Activated CD4-positive, alpha-beta T cell treated with anti-CD3 and anti-CD28 coated beads, Interleukin-2, amount 50 U/mL, for 4 hours (primary cell): ENCODE data around the gene HMOX2.

Experiments used
- DNase-seq, 2 experiments: peaks; one replicate each; pipeline ENCODE4 v3.0.0-alpha.2; 2020

Gene HMOX2

GRCh38 chr16:4475880-4476788 is at the start of gene HMOX2:
TSS of gene HMOX2 (plus strand) at chr16:4476398. CDS start at chr16:4505525, 29,127 bp downstream.
- DNase-seq, result peak; percentile 89 to 90

GRCh38 chr16:4426722-4427372 is 49.4 kb upstream of the HMOX2 start:
- DNase-seq, result no peak

- no peak for DNase-seq
Observed at GRCh38 chr16:4428500-4428899, 47.7 kb upstream of the HMOX2 start.

GRCh38 chr16:4431023-4431422 is 45.2 kb upstream of the HMOX2 start:
- DNase-seq, result no peak

- no peak for DNase-seq
Observed at GRCh38 chr16:4433228-4433627, 43.0 kb upstream of the HMOX2 start.

- DNase-seq, result no peak
Observed at GRCh38 chr16:4433914-4434787, 42.0 kb upstream of the HMOX2 start.

- no peak for DNase-seq
Observed at GRCh38 chr16:4435337-4436067, 40.7 kb upstream of the HMOX2 start.

GRCh38 chr16:4437366-4437765 is 38.8 kb upstream of the HMOX2 start:
- no peak for DNase-seq

- DNase-seq, result no peak
Observed at GRCh38 chr16:4442371-4442770, 33.8 kb upstream of the HMOX2 start.

- DNase-seq, result no peak
Observed at GRCh38 chr16:4443271-4443670, 32.9 kb upstream of the HMOX2 start.

- DNase-seq, result no peak
Observed at GRCh38 chr16:4443986-4444385, 32.2 kb upstream of the HMOX2 start.

- no peak for DNase-seq
Observed at GRCh38 chr16:4450430-4450829, 25.8 kb upstream of the HMOX2 start.

GRCh38 chr16:4450931-4451519 is 25.2 kb upstream of the HMOX2 start:
- DNase-seq, result no peak

- DNase-seq, result no peak
Observed at GRCh38 chr16:4452674-4453073, 23.5 kb upstream of the HMOX2 start.

- DNase-seq, result no peak
Observed at GRCh38 chr16:4454623-4455022, 21.6 kb upstream of the HMOX2 start.

GRCh38 chr16:4455081-4455480 is 21.1 kb upstream of the HMOX2 start:
- no peak for DNase-seq

- DNase-seq, result no peak
Observed at GRCh38 chr16:4455951-4456350, 20.2 kb upstream of the HMOX2 start.

- no peak for DNase-seq
Observed at GRCh38 chr16:4460936-4461249, 15.3 kb upstream of the HMOX2 start.

- no peak for DNase-seq
Observed at GRCh38 chr16:4461250-4462085, 14.7 kb upstream of the HMOX2 start.

GRCh38 chr16:4463522-4464163 is 12.6 kb upstream of the HMOX2 start:
- DNase-seq, result no peak
